ENCODE data around the gene HSD3B7.
"Not testable (repeated sequence)": the region's sequence is repeated elsewhere in the genome, so short reads cannot be mapped to it uniquely, and the experiment has no call there.

HSD3B7 gene

DNA sequence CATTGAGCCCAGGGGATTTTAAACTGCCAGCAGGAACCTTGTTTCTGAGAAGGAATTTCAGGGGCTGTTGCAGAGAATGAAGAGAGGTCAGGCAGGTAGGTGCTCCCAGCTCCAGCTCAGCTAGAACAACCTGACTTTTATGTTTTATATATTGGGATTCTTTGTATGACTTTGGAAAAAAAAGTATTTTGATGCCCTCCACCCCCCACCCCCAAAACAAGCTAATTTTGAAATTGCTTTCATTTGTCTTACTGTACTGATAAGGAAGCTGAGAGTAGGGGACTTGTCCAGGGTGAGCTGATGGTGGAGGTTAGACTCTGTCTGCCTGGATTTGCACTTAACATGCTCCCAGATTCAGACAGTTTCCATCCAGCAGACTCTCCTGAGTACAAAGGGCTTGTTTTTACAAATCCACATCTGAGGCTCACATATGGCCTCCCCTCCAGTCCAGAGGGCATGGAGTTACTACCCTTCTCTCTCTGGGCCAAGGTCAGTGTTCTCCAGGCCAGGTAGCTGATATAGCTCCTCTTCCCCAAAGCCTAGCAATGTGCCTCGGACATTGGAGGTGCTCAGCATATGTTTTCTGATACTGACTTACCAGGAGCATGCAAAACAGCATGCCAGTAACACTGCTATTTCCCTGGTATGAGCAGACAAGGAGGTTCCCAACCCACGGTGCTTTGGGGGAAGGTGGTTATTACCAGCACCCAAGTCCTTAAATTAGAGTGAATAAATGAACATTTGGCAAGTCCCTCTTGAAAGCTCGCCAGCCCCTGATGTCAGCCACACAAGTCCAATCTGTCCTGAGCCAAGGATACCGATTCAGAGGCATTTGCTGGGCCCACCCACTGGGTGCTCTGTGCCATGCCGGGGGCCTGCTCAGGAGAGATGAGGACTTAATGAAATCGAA is 14.1 kb downstream of the HSD3B7 start:
- in situ Hi-C loops (cut with HindIII; ENCODE audit: low sequenced_read_pairs): no loop called here

DNA sequence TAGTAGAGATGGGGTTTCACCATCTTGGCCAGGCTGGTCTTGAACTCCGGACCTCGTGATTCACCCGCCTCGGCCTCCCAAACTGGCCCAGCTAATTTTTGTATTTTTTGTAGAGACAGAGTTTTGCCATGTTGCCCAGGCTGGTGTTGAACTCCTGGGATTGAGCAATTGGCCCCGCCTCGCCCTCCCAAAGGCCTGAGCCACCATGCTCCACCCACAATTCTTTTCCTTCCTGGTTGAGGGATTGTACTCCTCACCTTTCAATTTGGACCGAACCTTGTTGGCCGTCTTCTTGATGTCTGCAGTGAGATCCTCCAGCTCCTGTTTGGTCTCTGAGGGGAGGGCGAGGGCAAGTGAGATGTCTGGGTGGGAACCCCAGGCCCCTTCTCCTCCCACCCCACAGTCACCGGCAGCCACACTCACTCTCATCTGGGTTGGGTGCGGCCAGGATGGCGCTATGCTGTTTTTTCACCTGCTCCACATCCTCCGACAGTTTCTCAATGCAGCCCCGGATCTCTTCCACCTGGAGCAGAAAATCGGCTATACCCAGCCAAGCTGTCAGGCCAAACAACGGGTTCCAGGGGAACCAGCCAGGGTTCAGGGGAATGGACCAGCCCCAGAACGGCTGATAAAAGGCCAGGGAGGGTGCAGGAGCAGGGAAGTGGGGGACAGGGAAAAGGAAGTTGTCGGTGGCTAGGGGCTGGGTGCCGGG is 15.8 kb downstream of the HSD3B7 start:
- in situ Hi-C loops (cut with HindIII; ENCODE audit: low sequenced_read_pairs): no loop called here

DNA sequence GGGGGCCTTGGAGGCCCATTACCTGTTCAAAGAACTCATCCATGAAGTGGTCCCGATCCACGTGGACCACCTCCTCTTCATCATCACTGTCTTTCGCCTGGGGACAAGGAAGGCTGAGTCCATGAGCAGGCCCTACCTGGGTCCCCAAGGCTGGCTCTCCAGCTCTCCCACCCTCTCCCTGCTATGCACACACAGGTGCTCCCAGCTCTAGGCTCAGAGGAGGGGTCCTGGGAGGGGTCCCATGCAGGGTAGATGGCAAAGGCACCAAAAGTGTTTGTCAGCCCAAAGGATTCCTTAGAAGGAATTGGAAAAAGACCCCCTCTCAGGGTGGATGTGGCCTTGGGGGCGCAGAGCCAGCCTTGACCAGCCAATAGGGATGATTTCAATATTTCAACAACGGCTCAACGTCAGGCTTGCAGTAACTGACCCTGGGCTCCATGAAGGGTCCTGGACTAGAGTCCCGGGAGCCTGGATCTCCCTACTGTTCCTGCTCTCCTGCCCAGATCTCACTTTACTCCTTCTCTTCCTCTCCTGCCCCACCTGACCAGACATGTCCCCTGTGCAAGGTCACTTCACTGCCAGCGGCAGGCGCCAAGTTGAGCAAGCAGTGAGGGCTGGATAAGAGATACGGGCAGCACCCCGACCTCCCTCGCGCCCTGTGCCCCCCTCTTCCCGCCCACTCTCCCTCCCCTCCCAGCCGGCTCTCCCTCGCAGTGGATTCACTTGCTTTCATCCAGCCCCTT is 16.7 kb downstream of the HSD3B7 start:
- in situ Hi-C loops (cut with HindIII; ENCODE audit: low sequenced_read_pairs): no loop called here

DNA sequence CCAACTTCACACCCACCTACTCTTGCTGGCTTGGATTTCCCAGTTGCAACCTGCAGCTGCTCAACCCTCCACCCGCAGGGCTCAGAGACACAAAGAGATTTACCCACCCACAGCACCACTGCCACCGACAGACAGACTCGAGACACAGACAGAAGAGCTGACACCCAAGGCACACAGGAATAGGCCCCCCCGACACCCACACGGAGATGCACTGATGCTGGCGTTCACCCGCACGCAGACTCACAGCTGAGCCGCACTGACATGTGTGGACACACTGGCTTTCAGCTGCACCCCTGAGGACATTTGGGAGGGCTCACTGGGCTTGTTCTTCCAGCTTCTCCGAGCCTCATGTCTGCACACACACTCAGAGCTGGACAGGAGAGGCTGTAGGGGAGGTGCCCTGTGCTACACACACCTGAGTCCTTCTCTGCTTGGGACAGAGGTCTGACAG is 17.3 kb downstream of the HSD3B7 start:
- in situ Hi-C loops (cut with HindIII; ENCODE audit: low sequenced_read_pairs): no loop called here

DNA sequence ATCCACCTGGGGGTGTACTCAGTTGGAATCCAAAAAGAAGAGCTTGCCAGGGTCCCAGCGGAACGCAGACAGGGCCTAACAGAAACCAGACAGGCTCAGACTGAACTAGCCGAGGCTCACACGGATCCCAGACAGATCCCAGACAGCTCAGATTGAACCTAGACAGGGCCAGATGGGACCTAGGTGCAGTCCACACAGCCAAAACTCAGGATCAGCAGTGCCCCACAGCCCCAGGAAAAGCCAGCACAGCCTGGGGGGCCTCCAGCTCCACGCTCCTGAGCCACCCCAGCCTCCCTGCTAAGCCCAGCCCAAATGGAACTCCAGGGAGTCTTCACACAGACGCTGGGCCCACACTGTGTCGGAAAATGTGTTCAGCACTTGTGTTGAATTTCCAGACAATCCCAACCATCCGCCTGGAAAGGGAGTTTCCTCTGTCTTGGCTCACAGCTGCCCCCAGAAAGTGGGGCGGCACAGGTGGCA is 17.9 kb downstream of the HSD3B7 start:
- in situ Hi-C loops (cut with HindIII; ENCODE audit: low sequenced_read_pairs): no loop called here

DNA sequence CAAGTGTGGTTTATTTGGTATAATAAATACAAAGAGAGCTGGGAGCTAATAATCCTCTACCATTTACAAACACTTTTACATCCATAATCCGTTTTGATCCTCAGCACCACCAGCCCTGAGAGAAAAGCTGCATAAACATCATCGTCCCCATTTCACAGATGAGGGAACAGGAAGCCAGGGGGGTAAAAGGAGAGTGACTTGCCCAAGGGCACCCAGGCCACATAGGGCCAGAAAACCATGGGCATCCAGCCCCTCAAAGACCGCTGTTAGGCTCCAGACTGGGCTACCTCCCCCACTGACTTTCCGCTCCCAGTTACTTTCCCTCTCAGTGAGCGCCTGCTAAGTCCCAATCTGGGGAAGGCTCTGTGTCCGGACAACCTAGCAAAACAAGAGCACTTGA is 18.7 kb downstream of the HSD3B7 start:
- in situ Hi-C loops (cut with HindIII; ENCODE audit: low sequenced_read_pairs): no loop called here

DNA sequence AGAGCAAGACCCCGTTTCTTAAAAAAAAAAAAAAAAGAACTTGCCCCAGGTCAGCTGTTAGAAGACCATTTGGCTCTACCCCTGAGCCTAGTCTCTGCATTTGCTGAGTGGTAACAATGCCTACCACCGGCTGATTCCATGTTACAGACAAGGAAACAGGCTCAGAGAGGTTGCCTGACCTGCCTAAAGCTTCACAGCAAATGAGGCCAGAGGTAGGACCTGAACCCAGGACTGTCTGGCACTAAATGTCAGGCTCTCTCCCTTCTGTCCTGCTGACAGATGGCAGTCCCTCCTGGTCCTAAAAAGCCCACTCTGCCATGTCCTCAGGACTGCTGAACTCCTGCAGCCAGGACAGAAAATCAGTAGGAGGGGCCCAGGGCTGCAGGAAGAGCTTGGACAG is 19.7 kb downstream of the HSD3B7 start:
- in situ Hi-C loops (cut with HindIII; ENCODE audit: low sequenced_read_pairs): no loop called here

DNA sequence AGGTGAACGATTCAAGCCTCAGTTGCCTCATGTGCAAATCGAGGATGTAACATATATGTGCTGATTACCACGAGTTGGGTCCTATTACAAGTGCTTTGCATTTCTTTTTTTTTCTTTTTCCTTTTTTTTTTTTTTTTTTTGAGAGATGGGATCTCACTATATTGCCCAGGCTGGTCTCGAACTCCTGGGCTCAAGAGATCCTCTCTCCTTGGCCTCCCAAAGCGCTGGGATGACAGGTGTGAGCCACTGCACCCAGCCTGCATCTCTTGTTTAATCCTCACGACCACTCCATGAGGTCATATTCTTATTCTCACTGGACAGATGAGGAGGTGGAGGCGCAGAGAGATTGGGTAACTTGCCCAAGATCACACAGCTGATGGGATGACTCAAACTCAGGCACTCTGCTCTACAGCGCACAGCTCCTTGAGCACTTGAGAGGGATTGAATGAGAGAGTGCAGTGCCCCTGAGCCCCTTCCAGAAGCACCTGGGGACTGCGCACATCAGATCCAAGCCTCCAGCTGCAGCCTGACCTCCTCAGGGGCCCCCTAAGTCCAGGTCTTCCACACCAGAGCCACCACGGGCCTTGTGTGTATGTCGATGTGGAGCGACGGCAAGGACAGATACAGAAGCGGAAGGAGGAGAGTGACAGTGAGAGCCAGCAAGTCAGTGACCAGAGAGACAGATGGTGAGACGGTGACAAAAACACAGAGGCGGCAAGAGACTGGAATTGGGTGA is 20.5 kb downstream of the HSD3B7 start:
- in situ Hi-C loops (cut with HindIII; ENCODE audit: low sequenced_read_pairs): no loop called here

DNA sequence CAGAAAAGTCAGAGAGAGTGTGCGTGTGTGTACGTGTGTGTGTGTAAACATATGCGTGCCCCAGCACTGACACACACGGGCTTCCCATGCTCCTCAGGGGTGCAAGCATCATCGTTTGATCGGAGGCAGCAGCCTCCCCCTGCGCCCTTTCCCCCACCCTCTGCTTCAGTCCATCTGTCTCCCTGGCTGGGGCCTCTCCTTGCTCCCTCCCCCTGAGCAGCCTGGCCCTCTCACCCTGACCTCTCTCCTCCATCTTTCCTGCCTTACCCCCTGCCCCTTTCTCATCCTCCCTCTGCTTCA is 21.0 kb downstream of the HSD3B7 start:
- in situ Hi-C loops (cut with HindIII; ENCODE audit: low sequenced_read_pairs): no loop called here

DNA sequence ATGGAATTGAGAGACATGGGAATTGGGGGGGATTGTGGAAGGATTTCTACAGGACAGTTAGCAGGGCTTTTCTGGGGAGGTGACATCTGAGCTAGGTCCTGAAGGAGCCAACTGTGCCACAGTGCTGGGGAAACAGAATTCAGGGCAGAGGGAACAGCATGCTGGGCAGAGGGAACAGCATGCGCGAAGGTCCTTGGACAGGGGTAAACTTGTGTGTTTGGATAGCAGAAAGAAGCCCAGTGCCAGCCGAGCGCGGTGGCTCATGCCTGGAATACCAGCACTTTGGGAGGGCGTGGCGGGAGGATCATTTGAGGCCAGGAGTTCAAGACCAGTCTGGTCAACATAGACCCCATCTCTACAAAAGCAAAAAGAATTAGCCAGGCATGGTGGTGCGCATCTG is 21.6 kb downstream of the HSD3B7 start:
- in situ Hi-C loops (cut with HindIII; ENCODE audit: low sequenced_read_pairs): no loop called here

DNA sequence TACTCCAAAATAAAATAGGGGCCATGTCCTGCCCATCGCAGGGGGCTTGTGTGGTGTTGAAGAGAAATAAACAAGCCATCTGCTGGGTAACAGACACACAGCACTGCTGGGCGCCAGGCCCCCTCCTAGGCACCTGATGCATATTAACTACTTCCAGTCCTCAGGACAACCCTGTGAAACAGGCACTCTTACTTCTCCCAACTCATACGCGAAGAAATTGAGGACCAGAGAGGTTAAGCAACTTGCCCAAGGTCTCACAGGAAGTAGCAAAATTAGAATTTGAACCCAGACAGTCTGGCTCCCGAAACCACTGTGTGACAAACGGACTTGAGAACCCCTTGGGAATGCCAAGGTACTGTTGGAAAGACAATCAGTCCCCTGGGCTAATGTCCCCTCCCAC is 22.7 kb downstream of the HSD3B7 start:
- in situ Hi-C loops (cut with HindIII; ENCODE audit: low sequenced_read_pairs): no loop called here

DNA sequence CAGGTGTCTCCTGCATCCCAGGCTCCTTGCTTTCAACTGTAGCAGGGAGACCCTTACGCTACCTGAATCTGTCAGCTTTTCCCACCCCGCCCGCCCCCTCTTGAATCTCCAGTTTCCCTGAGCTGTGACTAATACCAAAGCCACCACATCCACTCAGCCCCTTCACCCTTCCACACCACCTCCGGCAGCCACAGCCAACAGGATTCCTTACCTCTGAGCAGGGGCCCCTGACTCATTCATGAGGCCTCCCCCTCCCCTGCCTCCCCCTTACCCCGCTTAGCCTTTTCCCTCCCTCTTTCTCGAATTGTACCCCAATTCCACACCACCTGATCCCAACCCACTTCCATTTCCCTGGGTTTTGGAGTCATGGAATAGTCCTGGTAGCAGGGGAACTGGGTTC is 23.1 kb downstream of the HSD3B7 start:
- in situ Hi-C loops (cut with HindIII; ENCODE audit: low sequenced_read_pairs): no loop called here

DNA sequence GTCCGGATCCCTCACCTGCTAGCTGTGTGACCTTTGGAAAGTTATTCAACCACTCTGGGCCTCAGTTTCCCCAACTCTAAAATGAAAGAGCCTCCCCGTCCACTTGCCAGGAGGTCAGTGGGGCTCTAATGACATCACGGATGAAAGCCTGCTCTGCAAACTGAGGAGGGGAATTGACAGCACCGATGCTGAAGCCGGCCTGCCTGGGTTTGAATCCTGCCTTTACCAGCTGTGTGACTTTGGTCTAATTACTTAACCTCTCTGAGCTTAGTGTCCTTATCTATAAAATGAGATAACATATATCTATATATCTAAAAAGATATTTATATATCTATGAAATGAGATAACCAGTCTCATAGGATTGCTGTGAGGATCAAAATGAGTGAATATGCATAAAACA is 23.5 kb downstream of the HSD3B7 start:
- in situ Hi-C loops (cut with HindIII; ENCODE audit: low sequenced_read_pairs): no loop called here

DNA sequence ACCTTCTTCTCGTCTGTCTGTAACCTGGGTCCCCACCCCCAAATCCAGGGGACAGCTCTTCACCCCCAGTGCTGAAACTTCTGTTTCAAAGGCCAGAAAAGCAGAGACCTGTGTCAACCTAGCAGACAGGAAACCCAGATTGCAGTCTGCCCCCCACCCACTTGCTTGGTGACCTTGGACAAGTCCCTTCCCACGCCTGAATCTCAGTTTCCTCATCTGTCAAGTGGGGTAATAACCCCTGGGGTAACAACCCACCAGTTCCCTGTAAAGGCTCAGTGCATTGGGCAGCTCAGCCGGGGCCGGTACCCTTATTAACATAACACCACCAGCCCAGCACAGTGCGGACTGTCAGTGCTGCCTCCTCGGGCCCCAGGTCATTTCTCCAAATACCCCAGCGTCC is 24.1 kb downstream of the HSD3B7 start:
- in situ Hi-C loops (cut with HindIII; ENCODE audit: low sequenced_read_pairs): no loop called here

DNA sequence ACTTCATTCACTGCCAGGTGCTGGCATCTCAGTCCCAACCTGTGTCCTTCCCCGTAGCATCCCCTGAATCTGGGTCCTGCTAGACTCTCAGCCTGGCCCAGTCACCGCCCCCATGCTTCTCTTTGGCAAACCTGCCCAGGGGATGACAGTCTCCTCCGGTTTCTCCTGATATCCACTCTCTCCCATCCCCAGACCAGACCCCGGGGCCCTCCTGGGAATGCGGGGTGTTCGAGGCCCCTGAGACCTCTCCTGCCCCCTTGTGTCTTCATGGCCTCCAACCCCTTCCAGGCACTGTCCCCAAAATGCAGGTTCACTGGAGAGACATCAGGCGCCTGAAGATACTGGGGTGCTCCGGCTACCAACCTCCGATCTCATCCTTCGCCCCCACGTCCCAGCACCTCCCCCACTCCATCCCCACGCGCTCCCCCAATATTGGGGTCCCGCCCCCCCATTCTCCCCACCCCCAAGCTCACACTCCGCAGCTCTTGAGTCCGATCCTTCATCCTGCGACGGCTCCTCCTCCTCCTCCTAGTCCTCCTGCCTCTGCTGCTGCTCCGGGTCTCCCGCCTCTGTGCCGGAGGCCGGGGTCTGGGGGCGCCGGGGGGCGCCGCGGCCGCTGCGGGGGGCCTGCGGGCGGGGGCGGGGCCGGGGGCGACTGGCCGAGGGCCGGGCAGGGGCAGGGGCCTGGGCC is 25.0 kb downstream of the HSD3B7 start:
- in situ Hi-C loops (cut with HindIII; ENCODE audit: low sequenced_read_pairs): no loop called here

DNA sequence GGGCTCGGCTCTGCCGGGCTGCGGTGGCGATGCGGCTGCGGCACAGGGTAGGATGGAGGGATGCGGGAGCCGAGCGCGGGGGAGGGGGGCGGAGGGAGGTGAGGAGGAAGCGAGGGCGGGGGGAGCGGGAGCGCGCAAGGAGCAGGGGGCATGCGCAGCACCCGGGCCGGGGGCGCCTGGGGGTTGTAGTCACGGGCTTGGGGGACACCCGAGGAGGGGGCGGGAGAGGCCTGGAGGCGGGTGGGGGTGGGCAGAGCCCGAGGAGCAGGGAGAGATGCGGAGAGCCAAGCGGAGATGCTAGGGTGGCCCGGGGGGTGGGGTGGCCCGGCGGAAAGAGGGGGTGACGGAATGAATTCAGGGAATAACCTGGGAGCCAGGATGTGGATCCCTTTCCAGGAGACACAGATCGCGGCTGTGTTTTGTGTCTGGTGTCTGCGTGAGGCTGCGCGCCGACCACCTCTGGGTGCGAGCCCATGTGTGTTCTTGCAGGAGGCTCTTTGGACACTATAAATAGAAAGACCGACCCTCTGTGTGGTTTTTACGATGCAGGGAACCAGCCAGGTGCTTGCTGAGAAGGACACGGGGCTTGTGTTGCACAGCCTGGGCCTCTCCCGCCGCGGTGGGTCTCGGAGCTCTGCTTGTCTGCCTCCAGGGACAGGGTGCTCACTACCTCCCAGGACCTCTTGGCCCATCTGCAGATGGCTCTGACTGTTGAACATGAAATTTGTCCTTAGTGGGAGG is 25.7 kb downstream of the HSD3B7 start, which contains the start of gene STX1B:
Gene STX1B (minus strand): TSS at position 54 of the 741 bp plus-strand sequence. CDS start 242 bp downstream, outside the sequence.
- in situ Hi-C loops (cut with HindIII; ENCODE audit: low sequenced_read_pairs): no loop called here

DNA sequence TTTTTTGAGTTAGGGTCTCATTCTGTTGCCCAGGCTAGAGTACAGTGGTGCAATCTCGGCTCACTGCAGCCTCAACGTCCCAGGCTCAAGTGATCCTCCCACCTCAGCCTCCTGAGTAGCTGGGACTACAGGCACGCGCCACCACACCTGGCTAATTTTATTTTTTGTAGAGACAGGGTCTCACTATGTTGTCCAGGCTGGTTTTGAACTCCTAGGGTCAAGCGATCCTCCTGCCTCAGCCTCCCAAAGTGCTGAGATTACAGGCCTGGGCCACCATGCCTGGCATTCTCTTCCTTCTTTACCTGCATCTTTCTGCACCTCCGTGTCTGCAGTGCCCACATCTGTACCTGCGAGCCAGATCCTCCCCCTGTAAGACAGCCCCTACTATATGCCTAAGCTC is 26.8 kb downstream of the HSD3B7 start:
- in situ Hi-C loops (cut with HindIII; ENCODE audit: low sequenced_read_pairs): not testable (repeated sequence)

DNA sequence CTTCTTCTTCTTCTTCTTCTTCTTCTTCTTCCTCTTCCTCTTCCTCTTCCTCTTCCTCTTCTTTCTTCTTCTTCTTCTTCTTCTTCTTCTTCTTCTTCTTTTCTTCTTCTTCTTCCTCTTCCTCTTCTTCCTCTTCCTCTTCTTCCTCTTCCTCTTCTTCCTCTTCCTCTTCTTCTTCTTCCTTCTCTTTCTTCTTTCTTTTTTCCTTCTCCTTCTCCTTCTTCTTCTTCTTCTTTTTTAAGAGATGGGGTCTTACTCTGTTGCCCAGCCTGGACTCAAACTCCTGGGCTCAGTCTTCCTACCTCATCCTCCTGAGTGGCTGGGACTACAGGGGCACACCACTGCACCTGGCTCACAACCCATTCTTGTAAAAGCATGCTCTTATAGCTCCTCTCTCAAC is 28.3 kb downstream of the HSD3B7 start:
- in situ Hi-C loops (cut with HindIII; ENCODE audit: low sequenced_read_pairs): not testable (repeated sequence)

DNA sequence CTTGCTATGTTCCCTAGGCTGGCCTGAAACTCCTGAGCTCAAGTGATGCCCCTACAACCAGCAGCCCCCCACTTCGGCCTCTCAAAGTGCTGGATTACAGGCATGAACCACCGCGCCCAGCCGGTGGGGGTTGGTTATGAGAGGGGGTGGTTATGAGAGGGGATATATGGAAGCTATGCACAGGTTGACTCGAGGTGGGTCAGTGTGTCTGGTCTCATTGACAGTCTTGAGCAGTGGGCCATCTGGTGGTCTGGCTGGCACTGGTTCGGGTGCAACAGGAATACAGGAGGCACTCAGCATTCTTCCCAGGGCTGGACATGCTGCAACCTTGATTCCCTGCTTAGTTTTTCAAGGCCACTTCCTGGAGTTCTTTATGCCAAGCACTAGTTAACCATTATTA is 31.0 kb downstream of the HSD3B7 start:
- in situ Hi-C loops (cut with HindIII; ENCODE audit: low sequenced_read_pairs): no loop called here

Data from DLD1 (cell line).